ENCODE data around the gene HMGN5. TPM values are rescaled to one million over a fixed set of nuclear protein-coding genes. Genes with fewer than 3 reads are reported as not detected.

HMGN5 gene, protein sequence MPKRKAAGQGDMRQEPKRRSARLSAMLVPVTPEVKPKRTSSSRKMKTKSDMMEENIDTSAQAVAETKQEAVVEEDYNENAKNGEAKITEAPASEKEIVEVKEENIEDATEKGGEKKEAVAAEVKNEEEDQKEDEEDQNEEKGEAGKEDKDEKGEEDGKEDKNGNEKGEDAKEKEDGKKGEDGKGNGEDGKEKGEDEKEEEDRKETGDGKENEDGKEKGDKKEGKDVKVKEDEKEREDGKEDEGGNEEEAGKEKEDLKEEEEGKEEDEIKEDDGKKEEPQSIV
- 1.1 and 1.9 TPM in 2 replicates for total RNA-seq (2022)
- percentile 32 among the genes with signal in this experiment for Bru-seq, nascent RNA
- percentile 29 among the genes with signal in this experiment for BruChase-seq, experiment 1, labeled RNA remaining after a 2-hour chase
- percentile 27 among the genes with signal in this experiment for BruChase-seq, experiment 2, labeled RNA remaining after a 6-hour chase
- long read RNA-seq, partial matches to known transcripts = 0 of 5 reads
- long read RNA-seq, other reads (novel, unspliced or antisense) = 4 of 5 reads

DNA sequence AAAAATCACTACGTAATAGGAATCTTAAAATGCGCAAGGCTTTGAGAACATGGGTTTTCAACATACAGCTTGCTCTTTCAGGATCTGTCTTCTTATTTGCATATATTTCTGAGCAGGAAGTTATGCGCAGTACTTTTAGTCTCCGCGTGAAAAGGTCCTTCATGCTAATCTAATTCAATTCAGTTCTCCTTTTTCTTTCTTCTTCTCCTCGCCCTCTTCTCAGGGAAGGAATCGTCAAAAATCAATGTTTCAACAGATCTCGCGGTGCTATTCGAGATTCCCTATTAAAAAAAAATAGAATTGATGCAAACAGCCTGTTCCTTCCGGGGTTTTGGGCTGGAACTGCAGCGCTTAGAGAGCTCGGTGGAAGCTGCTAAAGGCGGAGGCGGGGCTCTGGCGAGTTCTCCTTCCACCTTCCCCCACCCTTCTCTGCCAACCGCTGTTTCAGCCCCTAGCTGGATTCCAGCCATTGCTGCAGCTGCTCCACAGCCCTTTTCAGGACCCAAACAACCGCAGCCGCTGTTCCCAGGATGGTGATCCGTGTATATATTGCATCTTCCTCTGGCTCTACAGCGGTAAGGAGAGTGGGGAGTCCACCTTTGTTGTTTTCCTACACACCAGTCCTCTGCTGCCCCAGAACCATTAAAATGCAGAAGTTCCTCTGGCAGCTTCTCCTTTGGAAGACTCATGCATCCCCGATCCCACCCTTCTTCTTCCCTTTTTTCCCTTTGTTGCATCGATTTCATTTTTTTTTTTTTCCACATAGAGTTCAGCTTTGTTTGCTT is at the start of gene HMGN5, which contains the start of gene SH3BGRL:
HMGN5 (minus strand) TSS at position 243 of the 785 bp plus-strand sequence. CDS start 80,364 bp downstream, outside the sequence.
SH3BGRL (plus strand) TSS at position 432 of the 785 bp plus-strand sequence; CDS start at position 531, 99 bp downstream.
- Histone ChIP-seq H3K36me3 (ENCODE audit: control insufficient read depth, insufficient read depth, low read length) (no peaks in the 10 kb centered on the region), H3K4me1 (no peaks in the 10 kb centered on the region), H3K4me3 (ENCODE audit: low read depth, low read length) (peak within 1 kb of the TSS; percentile 48), H3K9me3 (no peaks in the 10 kb centered on the region), H3K27me3 (replicated peaks; ENCODE audit: control insufficient read depth, insufficient read depth, low read length) (no peaks in the 10 kb centered on the region)
- Mint-ChIP-seq H3K36me3 (ENCODE audit: insufficient read depth, unreplicated experiment) (no peaks in the 10 kb centered on the region), H3K27me3 (ENCODE audit: insufficient read depth, unreplicated experiment) (no peaks in the 10 kb centered on the region), H3K27ac (ENCODE audit: unreplicated experiment) (peak within 1 kb of the TSS; percentile 90), H3K4me3 (ENCODE audit: unreplicated experiment) (peak within 1 kb of the TSS; percentile 77), H3K9me3 (ENCODE audit: unreplicated experiment) (no peaks in the 10 kb centered on the region), H3K4me1 (ENCODE audit: low read depth, unreplicated experiment) (no peaks in the 10 kb centered on the region)
- intact Hi-C loops (cut with micrococcal nuclease; ENCODE audit: unreplicated experiment) = no loop called here
- no TSS peak for BruUV-seq (replicated peaks)
- CTCF ChIA-PET = interaction anchor here (0.6 kb wide), 1 partner anchor 11 kb away, joined by 3 read pairs; no protein-coding TSS in a partner anchor
- POLR2A ChIA-PET = no interaction called here
- TF ChIP-seq, protein P1, sequence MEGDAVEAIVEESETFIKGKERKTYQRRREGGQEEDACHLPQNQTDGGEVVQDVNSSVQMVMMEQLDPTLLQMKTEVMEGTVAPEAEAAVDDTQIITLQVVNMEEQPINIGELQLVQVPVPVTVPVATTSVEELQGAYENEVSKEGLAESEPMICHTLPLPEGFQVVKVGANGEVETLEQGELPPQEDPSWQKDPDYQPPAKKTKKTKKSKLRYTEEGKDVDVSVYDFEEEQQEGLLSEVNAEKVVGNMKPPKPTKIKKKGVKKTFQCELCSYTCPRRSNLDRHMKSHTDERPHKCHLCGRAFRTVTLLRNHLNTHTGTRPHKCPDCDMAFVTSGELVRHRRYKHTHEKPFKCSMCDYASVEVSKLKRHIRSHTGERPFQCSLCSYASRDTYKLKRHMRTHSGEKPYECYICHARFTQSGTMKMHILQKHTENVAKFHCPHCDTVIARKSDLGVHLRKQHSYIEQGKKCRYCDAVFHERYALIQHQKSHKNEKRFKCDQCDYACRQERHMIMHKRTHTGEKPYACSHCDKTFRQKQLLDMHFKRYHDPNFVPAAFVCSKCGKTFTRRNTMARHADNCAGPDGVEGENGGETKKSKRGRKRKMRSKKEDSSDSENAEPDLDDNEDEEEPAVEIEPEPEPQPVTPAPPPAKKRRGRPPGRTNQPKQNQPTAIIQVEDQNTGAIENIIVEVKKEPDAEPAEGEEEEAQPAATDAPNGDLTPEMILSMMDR (IDR thresholded peaks at IDR 0.05; ENCODE audit: insufficient read depth in 1 of 2, low read depth in 1 of 2, low read length in 1 of 2, severe bottlenecking in 1 of 2, unreplicated experiment in 1 of 2) = no peak
- peak; percentile 73 to 78 for DNase-seq

DNA sequence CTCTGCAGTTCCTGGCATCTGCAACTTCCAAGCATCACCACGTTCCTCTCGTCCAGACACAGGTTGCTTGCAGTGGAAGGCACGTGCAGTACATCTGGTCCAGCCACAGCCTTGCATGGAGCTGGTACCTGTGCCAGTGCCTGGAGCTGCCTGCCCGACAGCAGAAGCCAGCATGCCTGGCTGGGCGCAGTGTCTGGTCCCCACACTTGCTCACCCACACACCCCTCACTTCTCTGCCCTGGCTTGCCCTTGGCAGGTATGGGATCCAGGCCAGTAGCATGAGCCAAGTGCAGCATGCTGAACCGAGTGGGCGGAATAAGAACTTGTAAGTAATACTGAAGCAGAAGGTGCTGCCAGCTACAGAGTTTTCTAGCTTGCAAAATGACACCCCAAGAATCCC is 40.0 kb upstream of the HMGN5 start:
- Mint-ChIP-seq H3K27me3 (ENCODE audit: insufficient read depth, unreplicated experiment) (no peaks in the 10 kb centered on the region), H3K36me3 (ENCODE audit: insufficient read depth, unreplicated experiment) (peaks cover 4% of the 10 kb centered on the region), H3K4me3 (ENCODE audit: unreplicated experiment) (no peak overlapping the region), H3K27ac (ENCODE audit: unreplicated experiment) (no peak overlapping the region), H3K4me1 (ENCODE audit: low read depth, unreplicated experiment) (no peaks in the 10 kb centered on the region), H3K9me3 (ENCODE audit: unreplicated experiment) (no peaks in the 10 kb centered on the region)
- no peaks in the 10 kb centered on the region for H3K9me3 ChIP-seq
- H3K4me1 ChIP-seq = no peaks in the 10 kb centered on the region
- no peaks in the 10 kb centered on the region for H3K27me3 ChIP-seq (replicated peaks; ENCODE audit: control insufficient read depth, insufficient read depth, low read length)
- intact Hi-C loops (cut with micrococcal nuclease; ENCODE audit: unreplicated experiment) = no loop called here
- POLR2A ChIA-PET = no interaction called here
- TF ChIP-seq, protein P1 (IDR thresholded peaks at IDR 0.05; ENCODE audit: insufficient read depth in 1 of 2, low read depth in 1 of 2, low read length in 1 of 2, severe bottlenecking in 1 of 2, unreplicated experiment in 1 of 2) = no peak
- no TSS peak for BruUV-seq (replicated peaks)
- no peaks in the 10 kb centered on the region for H3K36me3 ChIP-seq (ENCODE audit: control insufficient read depth, insufficient read depth, low read length)
- CTCF ChIA-PET = no interaction called here
- no peak for DNase-seq
- H3K4me3 ChIP-seq (ENCODE audit: low read depth, low read length) = no peak overlapping the region

DNA sequence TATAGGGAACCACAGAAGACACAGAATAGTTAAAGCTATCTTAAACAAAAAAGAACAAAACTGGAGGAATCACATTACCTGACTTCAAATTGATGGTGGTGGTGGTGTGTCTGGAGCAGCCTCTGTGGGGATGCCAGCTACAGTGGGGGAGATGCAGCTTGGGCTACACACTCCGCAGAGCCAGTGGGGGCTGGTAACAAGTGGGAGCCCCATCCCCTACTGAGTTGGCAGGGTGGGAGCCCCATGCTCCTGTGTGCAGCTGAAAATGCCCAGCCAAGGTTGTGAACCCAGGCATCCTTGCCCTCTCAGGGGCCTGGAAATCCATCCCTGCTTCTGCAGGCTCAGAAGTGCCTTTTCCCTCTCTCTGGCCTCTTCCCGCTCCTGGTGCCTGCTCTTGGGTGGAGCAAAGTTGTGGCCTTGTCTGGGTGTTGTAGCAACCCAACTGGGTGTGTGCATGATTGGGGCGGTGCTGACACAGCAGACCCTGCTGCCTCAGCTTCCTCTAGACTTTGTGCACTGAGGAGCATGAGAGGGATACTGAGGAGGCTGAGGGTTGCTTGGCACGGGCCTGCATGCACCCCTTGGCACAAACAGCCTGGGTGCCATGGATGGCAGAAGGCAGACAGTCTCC is 39.1 kb upstream of the HMGN5 start:
- Histone ChIP-seq H3K27me3 (replicated peaks; ENCODE audit: control insufficient read depth, insufficient read depth, low read length) (no peaks in the 10 kb centered on the region), H3K4me3 (ENCODE audit: low read depth, low read length) (no peak overlapping the region), H3K9me3 (no peaks in the 10 kb centered on the region), H3K36me3 (ENCODE audit: control insufficient read depth, insufficient read depth, low read length) (no peaks in the 10 kb centered on the region), H3K4me1 (no peaks in the 10 kb centered on the region)
- TF ChIP-seq, protein P1 (IDR thresholded peaks at IDR 0.05; ENCODE audit: insufficient read depth in 1 of 2, low read depth in 1 of 2, low read length in 1 of 2, severe bottlenecking in 1 of 2, unreplicated experiment in 1 of 2) = no peak
- DNase-seq = no peak
- Mint-ChIP-seq H3K4me3 (ENCODE audit: unreplicated experiment) (no peak overlapping the region), H3K4me1 (ENCODE audit: low read depth, unreplicated experiment) (no peaks in the 10 kb centered on the region), H3K27me3 (ENCODE audit: insufficient read depth, unreplicated experiment) (no peaks in the 10 kb centered on the region), H3K27ac (ENCODE audit: unreplicated experiment) (no peak overlapping the region), H3K9me3 (ENCODE audit: unreplicated experiment) (no peaks in the 10 kb centered on the region), H3K36me3 (ENCODE audit: insufficient read depth, unreplicated experiment) (peaks cover 4% of the 10 kb centered on the region)
- intact Hi-C loops (cut with micrococcal nuclease; ENCODE audit: unreplicated experiment) = no loop called here
- CTCF ChIA-PET = no interaction called here
- POLR2A ChIA-PET = no interaction called here
- BruUV-seq (replicated peaks) = no TSS peak

Data from Caco-2 (cell line).